A673 (cell line): ENCODE data around the gene NTSR2.

Experiments used
- EZH2 ChIP-seq: fragments of 200-600 bp; sonication (generic); IDR thresholded peaks from 2 replicates; pipeline ENCODE4 v1.6.1; 2017; ENCODE audit warnings: borderline replicate concordance, low read depth, mild to moderate bottlenecking, mixed read lengths, antibody characterized with exemption, low read length; ENCODE audit not compliant: poor library complexity, severe bottlenecking
- TF ChIP-seq, protein P1 (sequence below): fragments of 300-800, 200-600 bp; sonication (generic); conservative IDR thresholded peaks from 2 replicates; pipeline ENCODE4 v1.5.1; 2017; ENCODE audit warnings: low read depth, mild to moderate bottlenecking, antibody characterized with exemption, low read length, moderate library complexity, mixed read lengths

DNA sequence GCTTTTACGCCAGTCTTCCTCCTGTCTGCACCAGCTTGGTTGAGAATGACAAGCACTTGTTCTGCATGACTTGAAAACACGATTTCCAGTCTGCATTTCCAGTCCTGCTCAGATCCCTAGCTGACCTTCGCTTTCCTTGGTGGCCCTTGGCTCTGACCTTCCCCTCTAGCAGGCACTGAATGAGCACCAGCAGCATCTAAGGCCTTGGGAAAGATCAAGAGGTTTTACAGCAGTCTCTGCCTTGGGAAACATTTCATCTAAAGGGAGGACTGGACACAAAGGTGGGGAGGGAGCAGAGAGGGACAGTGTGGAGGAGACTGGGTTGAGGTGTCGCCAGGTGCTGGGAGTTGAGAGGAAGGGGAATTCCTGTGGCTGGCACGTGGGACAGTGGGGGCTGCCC, 30.5 kb downstream of the NTSR2 start:
- TF ChIP-seq, protein P1, sequence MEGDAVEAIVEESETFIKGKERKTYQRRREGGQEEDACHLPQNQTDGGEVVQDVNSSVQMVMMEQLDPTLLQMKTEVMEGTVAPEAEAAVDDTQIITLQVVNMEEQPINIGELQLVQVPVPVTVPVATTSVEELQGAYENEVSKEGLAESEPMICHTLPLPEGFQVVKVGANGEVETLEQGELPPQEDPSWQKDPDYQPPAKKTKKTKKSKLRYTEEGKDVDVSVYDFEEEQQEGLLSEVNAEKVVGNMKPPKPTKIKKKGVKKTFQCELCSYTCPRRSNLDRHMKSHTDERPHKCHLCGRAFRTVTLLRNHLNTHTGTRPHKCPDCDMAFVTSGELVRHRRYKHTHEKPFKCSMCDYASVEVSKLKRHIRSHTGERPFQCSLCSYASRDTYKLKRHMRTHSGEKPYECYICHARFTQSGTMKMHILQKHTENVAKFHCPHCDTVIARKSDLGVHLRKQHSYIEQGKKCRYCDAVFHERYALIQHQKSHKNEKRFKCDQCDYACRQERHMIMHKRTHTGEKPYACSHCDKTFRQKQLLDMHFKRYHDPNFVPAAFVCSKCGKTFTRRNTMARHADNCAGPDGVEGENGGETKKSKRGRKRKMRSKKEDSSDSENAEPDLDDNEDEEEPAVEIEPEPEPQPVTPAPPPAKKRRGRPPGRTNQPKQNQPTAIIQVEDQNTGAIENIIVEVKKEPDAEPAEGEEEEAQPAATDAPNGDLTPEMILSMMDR: no peak
- TF ChIP-seq EZH2: no peak
